HG03039 (cell line): Measurements from ENCODE around the gene BACE2.
"Not testable (repeated sequence)": the region's sequence is repeated elsewhere in the genome, so short reads cannot be mapped to it uniquely, and the experiment has no call there.

ENCODE experiments used
- ATAC-seq: cut with Tn5 transposase; IDR thresholded peaks from one replicate; pipeline ENCODE4 v1.9.1; 2021; ENCODE audit warnings: mild to moderate bottlenecking, moderate library complexity; ENCODE audit not compliant: unreplicated experiment

BACE2 gene

GRCh38 chr21:41258617-41259016 is 90.7 kb downstream of the BACE2 start:
- no peak for ATAC-seq

DNA sequence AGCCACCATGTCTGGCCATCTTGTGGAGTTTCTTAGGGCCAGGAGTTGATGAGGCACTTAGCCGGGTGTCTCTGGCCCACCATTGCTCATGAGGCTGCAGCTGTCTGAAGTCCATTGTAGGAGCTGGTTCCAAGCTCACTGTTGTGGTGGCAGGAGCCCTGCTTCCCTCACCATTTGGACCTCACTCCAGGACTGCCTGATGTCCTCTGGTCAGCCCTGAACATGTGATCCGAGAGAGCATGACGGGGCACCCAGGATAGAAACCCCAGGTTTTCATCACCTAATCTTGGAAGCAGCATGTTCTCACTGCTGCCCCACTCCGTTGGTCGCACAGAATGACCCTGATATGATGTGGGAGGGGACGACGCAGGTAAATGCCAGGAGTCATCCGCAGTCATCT is 92.5 kb downstream of the BACE2 start:
- ATAC-seq = no peak

GRCh38 chr21:41267346-41267745 is 99.4 kb downstream of the BACE2 start:
- ATAC-seq = no peak

DNA sequence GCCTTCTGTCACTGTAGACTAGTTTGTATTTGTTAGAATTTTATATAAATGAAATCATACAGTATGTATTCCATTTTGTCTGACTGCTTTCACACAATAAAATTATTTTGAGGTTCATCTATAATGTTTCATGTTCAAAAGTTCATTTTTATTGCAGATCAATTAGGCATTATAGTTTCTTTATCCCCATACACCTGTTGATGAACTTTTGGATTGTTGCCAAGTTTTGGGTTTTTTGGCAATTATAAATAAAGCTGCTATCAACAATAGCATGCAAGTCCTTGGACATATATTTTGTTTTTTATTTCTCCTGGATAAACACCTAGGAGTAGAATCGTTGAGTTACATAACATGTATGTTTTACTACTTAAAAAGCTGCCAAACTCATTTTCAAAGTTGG is 101.6 kb downstream of the BACE2 start:
- ATAC-seq = no peak

GRCh38 chr21:41277196-41277595 is 109.2 kb downstream of the BACE2 start:
- no peak for ATAC-seq

- no peak for ATAC-seq
Observed at GRCh38 chr21:41277846-41278245, 109.9 kb downstream of the BACE2 start.

- no peak for ATAC-seq
Observed at GRCh38 chr21:41280115-41280919, 112.4 kb downstream of the BACE2 start.

DNA sequence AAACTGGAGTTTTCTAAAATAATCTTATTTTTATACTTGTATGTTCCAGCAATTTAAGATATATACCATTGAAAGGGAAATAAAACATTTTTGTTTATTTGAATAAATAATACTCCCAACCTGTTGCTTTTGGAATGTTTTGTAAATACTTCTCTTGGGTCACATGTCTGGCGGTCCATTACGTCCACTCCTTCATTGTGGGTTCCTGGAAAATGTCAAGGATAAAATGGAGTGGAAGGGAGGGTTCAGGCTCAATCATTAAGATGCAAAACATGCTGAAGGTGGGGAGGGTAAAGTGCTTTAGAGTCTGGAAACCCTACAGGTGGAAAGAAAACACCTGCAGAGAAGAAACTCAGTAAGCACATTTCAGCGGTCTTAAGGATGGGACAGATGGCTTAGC is 114.5 kb downstream of the BACE2 start:
- no peak for ATAC-seq

- ATAC-seq = no peak
Observed at GRCh38 chr21:41283211-41283818, 115.4 kb downstream of the BACE2 start.

DNA sequence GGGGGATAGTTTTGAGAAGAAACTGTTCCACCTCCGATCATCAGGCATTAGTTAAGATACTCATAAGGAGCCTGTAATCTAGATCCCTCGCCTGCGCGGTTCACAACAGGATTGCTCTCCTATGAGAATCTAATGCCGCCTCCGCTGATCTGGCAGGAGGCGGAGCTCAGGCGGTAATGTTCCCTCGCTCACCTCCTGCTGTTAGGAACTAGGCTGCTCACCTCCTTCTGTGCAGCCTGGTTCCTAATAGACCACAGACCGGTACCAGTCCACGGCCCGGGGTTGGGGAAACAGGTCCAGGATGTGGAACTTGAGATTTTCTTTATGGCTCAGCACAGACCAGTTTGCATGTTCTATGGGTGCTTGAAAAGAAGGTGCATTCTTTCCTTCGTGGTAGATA is 121.5 kb downstream of the BACE2 start:
- ATAC-seq = no peak

GRCh38 chr21:41290106-41290799 is 122.3 kb downstream of the BACE2 start:
- no peak for ATAC-seq

DNA sequence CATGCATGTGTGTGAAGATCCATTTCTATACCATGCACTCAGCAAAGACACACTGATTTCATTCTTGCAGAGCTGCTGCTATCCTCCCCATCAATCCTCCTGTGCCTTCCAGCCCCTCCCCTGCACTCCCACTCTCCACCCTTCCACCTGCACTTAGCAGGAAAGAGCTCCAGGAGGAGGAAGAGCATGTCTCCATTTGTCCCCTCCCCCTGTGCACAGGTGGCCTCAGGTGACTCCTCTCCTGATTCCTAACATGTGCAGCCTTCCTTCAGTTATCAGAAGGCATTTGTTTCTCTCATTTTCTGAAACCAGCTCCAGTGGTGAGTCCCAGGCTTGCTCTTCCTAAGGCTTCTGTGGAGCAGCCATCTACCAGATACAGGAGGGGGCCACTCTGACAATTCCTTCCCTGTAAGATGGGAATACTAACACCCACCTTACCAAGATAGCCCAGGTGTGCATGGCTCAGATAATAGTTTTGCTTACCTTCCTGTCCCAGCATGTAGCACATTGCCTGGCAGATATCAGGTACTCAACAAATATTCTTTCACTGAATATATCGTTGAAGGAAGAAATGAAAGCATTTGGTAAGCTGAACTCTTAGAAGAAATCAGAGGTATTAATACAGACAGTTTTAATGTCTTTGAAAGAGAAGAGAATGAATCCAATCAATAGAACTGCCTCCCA is 126.7 kb downstream of the BACE2 start:
- no peak for ATAC-seq

DNA sequence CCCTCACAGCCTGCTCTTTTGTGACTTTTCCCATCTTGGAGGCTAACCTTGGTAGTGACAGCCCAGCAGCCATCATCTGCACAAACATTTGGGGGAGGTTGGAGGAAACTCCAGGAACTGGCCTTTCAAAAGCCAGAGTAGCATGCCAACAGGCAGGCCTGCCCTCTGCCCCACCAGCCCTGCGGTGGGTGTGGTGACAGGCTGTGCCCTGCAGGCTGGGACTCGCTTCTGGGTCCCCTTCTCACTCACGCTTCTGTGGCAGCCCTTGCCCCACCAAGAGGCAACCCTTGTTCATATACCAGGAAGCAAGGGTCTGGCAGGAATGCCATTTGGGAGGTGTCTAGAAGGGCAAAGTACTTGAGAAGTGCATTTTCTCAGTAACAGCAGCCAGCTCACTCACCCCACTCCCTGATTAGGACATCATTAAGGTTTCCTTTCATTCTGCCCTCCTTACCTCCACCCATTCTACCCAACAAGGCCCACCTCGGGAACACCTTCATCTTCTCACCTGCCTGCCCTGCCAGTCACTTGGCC is 127.8 kb downstream of the BACE2 start:
- no peak for ATAC-seq

- ATAC-seq = no peak
Observed at GRCh38 chr21:41302976-41303375, 135.0 kb downstream of the BACE2 start.

GRCh38 chr21:41304068-41304720 is 136.2 kb downstream of the BACE2 start:
- ATAC-seq = no peak

GRCh38 chr21:41307219-41307618 is 139.3 kb downstream of the BACE2 start:
- no peak for ATAC-seq

DNA sequence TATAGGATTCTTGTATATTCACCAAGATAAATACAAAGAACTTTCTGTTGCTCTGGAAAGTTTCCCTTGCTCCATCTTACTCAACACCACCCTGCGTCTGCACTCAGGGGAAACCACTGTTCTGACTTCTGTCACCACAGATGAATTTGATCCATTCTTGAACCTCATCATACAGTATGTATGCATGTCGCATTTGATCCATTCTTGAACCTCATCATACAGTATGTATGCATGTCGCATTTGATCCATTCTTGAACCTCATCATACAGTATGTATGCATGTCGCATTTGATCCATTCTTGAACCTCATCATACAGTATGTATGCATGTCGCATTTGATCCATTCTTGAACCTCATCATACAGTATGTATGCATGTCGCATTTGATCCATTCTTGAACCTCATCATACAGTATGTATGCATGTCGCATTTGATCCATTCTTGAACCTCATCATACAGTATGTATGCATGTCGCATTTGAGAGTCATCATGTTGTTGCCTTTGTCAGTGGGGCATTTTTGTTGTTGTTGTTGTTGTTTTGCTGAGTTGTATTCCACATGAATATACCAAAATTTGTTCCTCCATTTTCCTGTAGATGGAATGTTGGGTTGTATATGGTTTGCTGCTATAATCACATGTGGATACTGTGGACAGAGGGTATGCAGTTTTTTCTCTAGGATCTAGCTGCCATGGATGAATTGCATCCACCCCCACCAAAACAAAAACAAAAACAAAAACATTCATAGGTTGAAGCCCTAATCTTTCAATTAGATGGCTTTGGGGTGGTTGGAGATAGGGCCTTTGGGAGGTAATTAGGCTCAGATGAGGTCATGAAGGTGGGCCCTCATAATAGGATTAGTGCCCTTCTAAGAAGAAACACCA is 145.6 kb downstream of the BACE2 start:
- not testable (repeated sequence) for ATAC-seq

GRCh38 chr21:41315726-41316125 is 147.8 kb downstream of the BACE2 start:
- no peak for ATAC-seq

DNA sequence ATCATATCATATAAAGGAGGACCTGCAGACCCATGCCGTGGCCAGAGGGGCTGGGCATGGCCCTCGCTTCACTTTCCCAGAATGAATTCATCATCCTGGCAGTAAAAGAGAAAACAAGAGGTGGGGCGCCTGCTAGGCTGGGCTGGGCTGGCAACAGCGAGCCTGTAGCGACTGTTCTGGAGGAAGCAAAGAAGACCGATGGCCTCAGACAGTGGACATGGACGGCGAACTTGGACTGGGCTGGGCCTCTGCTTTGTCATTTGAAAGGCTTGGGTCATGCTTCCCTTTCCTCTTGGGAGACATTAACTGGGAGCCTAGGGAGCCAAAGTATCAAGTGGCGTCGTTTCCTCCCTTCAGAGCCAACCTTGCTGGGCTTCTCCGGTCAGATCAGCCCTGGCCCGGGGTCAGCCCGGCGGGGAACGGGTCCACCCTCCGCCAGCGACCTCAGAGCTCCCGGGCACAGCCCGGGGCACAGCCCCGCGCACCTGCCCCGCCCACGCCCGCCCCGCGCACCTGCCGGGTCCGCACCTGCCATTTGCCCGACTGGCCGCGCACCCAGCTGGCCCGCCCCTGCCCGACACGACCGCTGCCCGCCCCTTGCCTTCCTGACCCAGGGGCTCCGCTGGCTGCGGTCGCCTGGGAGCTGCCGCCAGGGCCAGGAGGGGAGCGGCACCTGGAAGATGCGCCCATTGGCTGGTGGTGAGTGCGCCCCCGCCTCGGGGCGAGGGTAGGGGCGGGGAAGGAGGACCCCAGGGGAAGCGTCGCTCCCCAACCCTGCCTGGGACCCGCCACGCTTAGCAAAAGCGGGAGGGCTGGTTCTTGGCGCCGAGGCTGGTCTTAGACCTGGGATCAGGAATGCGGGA is 148.5 kb downstream of the BACE2 start, which contains the start of gene FAM3B:
Gene FAM3B (plus strand): TSS at position 602 of the 863 bp plus-strand sequence. CDS start 79 bp downstream, at position 681.
- no peak for ATAC-seq
